HG03196 (cell line): ENCODE measurements around the gene SENP6.

Experiments used
- ATAC-seq: cut with Tn5 transposase; IDR thresholded peaks from one replicate; pipeline ENCODE4 v1.9.1; 2021; ENCODE audit not compliant: unreplicated experiment

Gene SENP6

GRCh38 chr6:75746221-75746620 is 144.5 kb downstream of the SENP6 start:
- no peak for ATAC-seq

GRCh38 chr6:75747152-75747992 is 145.7 kb downstream of the SENP6 start:
- no peak for ATAC-seq

- ATAC-seq: no peak
Observed at GRCh38 chr6:75748003-75748742, 146.5 kb downstream of the SENP6 start.

GRCh38 chr6:75748743-75749538 is 147.3 kb downstream of the SENP6 start, which contains the start of gene MYO6:
TSS of gene MYO6 (plus strand) at chr6:75749239. CDS start at chr6:75817548, 68,309 bp downstream.
- peak; percentile 77 for ATAC-seq

- no peak for ATAC-seq
Observed at GRCh38 chr6:75751443-75751842, 149.8 kb downstream of the SENP6 start.

- no peak for ATAC-seq
Observed at GRCh38 chr6:75752365-75752764, 150.7 kb downstream of the SENP6 start.

- no peak for ATAC-seq
Observed at GRCh38 chr6:75755704-75756103, 154.0 kb downstream of the SENP6 start.

- ATAC-seq: no peak
Observed at GRCh38 chr6:75757295-75757694, 155.6 kb downstream of the SENP6 start.

GRCh38 chr6:75758061-75758460 is 156.4 kb downstream of the SENP6 start:
- no peak for ATAC-seq

- ATAC-seq: no peak
Observed at GRCh38 chr6:75759207-75759606, 157.5 kb downstream of the SENP6 start.

GRCh38 chr6:75760320-75760719 is 158.6 kb downstream of the SENP6 start:
- ATAC-seq: no peak

- no peak for ATAC-seq
Observed at GRCh38 chr6:75761489-75761888, 159.8 kb downstream of the SENP6 start.

- no peak for ATAC-seq
Observed at GRCh38 chr6:75762063-75762462, 160.4 kb downstream of the SENP6 start.

- no peak for ATAC-seq
Observed at GRCh38 chr6:75766387-75766786, 164.7 kb downstream of the SENP6 start.
